CD4-positive, alpha-beta T cell treated with Interferon alpha-2 for 1 hour (primary cell): ENCODE data around the gene SLC35F4.

Source experiments
- DNase-seq, 2 donors: peaks; one replicate each; pipeline ENCODE4 v3.0.0-alpha.2; 2020 to 2022

The SLC35F4 gene

DNA sequence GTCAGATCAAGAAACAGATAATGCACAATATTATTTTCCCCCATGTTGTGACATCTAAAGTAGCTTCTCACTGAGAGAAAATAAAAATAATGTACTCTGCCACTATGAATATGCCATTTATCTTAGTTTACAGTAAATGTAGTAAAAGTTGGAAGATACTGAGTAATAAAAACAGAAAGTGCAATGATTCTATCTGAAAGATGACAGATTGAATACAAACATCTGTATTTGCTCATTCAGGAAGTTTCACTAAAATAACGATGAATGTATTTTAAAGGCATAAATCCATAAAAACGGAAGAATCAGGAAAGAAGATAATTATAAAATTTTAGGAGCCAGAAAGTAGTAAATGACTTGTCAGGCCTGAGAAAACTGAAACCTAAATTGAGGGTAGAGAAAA lies 18.2 kb downstream of the SLC35F4 start:
- DNase-seq, result no peak

DNA sequence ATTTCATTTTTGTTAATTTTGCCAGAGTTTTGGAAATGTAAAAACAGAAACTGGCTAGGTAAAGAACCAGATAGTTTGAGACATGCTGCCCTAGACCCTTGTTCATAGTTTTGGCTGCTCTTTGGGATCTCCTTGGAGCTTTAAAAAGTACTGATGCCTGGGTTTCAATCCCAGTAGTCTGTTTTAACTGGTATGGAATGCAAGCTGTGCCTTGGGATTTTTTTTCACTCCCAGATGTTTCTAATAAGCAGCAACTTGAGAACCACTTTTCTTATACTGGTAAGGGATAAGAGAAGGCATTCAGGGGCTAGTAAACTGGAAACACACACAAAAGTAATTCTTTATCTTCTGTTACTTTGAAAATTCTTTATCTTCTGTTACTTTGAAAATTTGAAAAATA lies 18.8 kb downstream of the SLC35F4 start:
- no peak for DNase-seq

DNA sequence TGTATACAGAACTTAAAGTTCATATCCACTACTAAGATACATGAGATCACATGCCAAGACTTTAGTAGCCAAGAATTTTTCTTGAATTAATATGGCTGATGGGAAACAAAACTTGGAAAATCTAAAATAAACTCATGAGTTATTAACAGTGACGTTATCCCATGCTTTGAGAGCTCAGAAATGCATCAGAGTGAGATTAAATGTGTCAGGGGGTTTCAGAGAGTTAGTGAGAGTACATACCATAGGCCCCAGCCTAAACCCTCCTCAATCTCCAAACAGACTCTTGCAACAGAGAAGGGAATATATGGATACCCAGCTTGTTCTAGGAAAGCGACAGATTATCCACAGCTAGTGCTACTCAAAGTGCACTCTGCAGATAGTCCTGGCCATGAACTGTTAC lies 19.3 kb downstream of the SLC35F4 start:
- no peak for DNase-seq

DNA sequence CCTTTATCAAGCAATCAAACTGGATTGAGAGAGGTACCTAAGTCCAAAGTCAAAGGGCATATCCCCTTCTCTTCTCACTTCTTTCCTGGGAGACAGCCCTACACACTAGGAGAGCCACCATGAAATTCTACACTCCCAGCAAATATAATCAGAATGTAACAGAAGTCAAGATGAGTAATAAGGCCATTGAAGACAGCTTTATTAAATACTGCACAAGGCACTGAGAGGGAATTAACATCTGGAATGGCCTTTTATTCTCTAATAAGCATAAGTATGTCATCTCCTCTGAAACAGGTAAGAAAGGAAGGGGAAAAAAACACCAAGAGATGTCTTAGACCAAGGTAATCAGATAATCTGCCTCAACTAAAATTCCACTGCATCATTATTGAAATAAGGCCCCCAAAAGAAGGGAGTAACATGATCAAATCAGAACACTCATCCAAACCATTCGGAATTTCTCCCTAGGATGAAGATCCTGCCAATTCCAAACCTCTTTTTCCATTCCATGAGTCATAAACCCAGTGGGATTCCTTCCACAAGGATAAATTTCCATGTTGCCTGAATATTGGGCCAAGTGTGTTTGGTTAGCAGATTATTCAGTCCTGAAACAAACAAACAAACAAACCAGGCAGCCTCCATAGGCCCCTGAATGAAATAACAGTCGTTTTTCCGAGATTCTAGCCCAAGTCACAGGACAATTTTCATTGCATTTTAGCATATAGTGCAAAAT lies 19.9 kb downstream of the SLC35F4 start:
- DNase-seq, result no peak

DNA sequence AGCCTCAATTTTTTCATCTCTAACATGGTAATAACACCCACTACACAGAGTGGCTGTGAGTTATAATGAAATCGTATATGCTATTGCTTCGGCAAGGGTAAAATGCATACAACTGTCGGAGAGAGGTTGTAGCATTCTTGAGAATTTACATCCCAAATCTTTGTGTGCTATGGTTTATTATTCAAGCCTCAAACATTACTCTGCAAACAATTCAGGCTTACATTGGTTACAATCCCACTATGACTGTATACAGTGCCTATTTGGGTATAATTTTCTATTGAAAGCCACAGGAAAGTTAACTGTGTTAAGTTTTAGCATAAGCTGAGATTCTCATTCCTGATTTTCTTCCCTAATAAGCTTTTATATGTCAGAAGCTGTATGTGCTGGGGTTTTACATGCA lies 20.6 kb downstream of the SLC35F4 start:
- DNase-seq, result no peak

DNA sequence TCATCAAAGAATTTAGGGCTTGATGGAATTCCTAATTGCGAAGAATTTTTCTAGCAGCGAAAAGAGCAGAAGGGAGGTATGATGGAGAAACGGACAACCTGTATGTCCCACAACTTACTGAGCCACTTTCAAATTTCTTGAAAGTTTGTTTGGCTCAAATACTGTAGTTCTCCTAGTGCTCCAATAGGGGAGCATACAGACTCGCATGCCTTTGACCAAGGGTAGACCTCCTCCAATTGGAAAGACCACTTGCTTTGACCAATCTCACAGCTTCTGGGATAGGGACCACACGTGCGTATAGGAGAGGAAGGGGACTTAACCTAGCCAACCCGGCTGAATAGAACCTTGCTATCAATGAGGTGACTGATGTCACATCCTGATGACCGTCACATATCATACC lies 28.6 kb downstream of the SLC35F4 start:
- no peak for DNase-seq

DNA sequence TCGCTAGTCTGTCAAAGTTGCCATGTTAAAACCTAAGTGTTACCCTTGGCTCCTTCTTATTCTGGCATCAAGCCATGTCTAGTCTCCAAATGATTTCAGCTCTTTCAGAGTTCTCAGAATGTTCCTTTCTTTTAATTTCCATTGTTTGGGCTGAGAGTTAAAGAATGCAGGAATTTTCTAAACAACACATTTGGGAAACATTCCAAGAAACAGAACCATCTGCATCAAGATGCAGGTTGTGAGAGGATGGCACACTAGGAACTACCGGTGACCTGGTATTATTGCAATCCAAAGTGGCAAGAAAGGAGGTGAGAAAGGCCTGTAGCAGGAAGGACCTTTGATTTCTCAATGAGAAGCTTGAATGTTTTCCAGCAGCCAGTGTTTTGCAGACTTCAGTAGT lies 30.1 kb downstream of the SLC35F4 start:
- DNase-seq, result no peak

DNA sequence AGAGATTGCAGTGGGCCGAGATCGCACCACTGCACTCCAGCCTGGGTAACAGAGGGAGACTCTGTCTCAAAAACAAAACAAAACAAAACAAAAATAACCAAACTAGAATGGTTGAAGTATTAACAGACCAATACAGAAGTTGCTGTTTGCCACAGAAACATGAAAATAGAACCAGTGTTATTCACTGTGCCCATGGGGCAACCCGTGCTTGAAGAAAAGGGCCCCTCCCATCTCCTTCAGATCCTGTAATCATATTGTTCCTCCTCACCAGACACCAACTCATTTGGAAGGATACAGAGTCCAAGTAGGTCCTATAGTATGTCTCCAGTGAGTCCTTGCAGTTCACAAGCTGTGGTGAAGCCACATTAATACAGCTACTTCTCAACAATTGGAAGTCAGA lies 30.9 kb downstream of the SLC35F4 start:
- no peak for DNase-seq

DNA sequence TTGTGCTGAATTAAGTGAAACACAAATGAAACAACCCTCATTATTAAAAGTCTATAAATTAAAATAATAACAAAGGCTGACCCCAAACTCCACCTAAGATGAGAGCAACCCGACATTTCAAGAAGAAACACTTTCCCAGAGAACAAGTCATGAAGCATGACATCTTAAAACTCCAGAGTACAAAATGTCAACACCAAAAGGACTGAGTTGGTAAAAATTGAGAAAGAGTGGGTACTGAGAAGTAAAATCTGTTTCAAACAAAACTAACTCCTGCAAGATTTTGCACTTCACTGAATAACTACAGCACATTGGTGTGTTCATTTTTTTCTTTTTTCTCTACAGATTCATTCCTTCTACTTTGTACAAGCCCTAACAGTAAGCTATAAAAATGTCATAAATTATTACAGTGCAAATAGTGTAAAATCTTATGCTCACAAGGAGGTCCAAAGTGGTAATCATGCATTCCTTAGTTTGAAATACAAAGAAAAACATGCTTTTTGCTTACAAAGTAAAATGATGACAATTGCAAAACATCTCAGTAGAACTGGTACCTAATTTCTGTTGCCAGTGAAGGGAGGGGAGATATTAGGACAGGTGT lies 31.8 kb downstream of the SLC35F4 start:
- no peak for DNase-seq

DNA sequence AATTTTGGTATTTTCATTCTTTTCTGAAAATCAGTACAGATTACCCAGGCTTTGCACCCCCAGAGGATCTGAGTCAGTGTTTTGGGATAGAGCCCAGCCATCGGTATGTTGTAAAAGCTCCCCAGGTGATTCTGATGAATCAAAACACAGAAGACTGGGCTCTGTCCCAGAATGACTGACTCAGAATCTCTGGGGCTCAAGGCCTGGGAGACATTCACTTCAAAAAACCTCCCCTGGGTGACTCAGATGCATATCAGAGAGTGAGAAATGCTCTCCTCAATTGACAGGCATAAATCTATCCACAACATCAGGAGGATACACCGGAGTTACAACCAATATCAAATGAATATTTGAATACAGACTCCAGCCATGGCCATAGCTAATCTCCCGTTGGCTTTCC lies 32.6 kb downstream of the SLC35F4 start:
- no peak for DNase-seq

DNA sequence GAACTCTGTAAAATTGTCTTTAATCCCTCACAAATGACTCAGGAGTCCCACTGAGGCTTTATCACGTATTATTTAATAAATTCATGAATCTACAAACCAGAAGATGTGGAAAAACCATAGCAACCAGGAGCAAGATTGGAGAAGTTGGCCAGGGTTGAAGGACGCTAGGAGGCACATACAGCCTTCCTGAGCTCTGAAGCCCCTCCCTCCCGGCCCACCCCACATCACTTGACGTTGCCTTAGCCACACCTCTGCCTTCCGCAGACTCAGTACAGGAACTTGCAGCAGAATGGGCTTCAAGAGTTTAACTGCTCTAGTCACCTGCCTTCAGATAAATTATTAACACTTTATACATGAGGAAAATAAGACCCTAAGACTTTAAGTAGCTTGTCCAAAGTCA lies 33.9 kb downstream of the SLC35F4 start:
- no peak for DNase-seq

DNA sequence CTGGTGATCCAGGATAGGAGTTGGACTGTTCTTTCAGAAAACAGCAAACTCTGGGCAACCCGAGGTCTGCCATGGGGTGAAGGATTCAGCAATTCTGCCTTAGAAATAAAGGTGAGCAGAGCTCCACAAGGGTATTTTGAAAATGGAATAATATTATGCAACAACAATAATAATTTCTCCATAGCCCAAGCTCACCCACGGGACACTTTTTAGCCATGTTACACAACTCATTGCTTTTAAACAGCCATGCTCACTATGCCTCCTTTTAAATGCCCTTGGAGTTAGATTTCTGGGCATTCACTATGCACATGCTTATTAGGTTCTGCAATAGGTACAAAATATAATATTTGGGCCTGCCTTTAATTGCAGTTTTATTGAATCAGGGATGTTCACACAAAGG lies 37.2 kb downstream of the SLC35F4 start:
- DNase-seq, result no peak

DNA sequence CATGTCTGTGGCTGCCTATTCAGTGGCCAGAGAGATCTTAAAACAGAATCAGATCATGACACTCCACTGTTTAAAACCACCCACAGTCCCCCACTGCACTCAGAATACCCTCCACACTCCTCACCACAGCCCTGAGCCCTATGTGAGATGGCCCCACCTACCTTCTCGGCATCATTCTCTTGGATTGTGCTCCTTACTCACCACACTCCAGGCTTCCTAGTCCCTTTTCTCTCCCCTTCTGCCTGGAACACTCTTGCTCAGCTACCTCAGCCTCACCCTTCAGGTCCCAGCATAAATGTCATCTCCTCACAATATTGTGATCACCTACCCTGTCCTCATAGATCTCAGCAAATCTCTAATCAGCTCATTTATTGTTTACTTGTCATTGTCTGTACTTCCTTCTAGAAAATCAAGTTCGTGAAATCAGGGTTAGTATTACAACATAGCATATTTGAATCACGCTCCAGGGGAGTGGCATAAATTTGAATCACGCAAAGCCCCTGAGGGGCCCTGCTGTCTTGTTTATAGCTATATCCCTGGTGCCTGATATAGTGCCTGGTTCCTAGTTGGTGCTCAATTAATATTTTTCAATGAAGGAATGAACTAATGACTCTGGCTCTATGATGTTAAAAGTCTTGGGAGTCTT lies 42.8 kb downstream of the SLC35F4 start:
- no peak for DNase-seq

DNA sequence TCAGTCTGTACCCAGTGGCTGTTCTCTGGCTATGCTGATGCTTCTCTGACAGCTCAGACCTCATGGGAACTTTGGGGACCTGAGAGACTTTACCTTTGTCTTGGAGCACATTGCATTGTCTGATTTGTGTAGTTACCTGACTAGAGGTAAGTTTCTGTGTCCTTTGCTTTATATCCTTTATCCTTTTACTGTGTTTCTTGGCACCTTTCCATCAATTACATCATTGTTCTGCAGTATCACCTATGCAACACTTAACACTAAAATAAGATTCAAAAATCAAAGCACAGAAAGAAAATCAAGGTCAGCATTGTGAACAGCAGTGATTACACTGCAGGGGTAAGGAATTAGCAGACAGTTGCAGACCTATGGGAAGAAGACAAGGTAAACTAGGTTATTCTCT lies 43.8 kb downstream of the SLC35F4 start:
- no peak for DNase-seq

DNA sequence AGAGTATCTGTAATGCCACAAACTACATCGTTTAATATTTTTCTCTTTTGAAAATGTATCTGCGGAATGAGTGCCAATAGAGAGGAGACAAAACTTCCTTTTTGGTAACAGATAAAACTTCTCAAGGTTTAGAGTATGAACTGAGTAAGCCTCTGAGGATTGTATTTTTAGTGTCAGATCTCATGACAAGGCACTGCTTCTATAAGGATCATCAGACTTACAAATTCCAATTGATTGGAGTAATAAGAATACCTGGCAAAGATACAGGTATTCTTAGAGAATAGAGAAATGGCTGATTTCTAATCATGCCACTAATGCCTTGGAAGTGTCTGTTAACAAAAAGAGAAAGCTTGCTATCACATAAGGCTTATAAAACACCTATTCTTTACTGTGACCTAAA lies 45.3 kb downstream of the SLC35F4 start:
- no peak for DNase-seq

DNA sequence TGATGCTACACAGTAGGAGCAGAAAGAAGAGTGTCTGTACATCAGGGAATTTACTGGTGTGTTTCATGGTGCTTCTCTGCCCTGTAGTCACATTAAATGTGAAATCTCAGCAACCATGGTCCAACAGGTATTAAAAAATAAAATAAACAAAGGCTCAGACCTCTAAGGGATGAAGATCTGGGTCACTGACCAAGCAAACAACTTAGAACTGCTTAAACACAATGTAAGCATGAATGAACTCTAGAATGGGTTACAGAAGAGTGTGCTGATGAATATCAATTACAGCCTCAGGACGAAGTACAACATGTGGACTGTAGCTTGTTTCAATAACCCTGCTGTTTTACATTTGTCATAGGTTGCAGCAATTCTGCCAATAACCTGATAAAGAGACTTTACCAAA lies 47.4 kb downstream of the SLC35F4 start:
- no peak for DNase-seq

DNA sequence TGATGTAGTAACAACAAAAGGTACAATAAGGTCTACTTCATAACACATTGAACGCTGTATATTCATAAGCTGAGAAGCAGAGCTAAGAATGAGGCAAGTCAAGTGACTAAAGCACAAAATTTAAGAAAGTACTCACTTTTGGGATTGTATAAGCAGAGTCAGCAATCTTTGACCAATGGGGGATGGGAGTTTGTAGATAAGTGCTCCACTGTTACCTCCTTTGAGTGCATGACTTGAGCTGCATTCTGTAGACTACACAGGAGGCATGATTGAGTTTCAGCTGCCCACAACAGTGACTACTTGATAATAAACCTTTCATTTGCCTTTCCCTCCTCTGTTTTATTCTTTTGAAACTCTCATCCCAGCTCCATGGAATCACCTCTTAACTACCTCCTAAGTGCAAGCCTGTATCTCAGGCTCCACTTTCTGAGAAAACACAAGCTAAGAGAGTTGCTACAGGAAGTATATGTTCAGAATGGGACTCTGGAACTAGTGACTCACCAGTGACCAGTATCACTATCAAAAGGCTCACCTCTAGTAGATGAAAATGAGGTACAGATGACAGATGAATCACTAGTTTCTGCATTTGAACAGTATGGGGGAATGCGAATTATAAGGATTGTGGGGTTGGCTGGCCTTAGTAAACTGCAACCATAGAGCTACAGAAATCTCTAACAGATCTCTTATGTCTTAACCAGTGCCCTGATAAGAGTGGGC lies 49.2 kb downstream of the SLC35F4 start:
- DNase-seq, result no peak

DNA sequence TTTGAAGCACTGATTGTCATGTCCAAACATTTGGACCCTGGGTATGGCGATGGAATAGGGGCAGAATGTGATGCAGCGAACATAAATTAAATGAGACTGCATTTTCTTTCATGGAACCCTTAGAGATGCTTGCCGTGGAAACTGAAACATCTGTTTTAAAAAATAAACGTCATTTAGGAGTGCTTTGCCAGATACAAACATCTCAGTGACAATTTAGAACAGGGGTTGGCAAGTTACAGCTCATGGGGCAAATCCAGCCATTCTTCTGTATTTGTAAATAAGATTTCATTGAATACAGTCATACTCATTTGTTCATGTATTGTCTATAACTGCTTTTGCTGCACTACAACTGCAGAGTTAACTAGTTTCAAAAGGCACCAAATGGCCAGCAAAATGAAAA lies 51.2 kb downstream of the SLC35F4 start:
- no peak for DNase-seq

DNA sequence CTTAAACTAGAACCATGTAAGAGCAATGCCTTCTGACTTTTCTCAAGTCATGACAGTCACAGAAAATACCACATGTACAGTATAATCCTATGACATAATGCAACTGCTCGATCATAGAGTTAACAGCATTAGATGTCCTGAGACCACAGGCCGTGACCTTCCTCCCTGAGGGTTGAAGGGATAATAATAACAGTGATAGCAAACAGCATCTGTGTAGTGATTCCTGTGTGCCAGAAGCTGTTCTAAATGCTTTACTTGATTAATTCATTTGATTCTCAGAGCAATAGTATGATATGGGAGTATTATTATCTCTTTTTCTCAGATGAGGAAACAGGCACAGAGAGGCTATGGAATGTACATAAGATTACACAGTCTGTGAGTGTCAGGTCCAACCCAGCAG lies 53.2 kb downstream of the SLC35F4 start:
- no peak for DNase-seq

DNA sequence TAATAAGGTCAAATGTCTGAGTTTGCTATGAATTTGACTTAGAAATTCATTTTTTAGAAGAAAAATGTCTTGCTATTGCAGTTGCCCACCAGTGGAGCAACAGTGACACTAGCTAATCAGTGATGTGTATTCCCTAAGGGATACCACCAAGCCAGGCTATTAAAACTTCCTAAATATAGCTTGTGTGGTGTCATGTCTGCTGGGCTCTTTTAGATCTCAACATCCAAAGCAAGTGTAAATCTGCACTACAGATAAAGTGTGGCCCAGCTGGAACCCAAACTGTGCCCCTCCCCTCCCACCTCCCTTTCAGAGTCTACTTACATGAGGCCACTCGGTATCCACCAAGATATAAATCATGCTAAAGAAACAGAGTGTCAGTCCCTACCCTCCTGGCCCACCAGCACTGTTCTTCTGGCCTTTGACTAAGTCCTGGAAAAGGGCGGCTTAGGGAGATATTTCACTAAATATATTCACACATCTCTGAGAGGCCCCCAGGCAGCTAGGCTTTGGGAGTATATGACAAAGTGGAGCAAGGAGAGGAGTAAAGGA lies 53.8 kb downstream of the SLC35F4 start:
- no peak for DNase-seq

DNA sequence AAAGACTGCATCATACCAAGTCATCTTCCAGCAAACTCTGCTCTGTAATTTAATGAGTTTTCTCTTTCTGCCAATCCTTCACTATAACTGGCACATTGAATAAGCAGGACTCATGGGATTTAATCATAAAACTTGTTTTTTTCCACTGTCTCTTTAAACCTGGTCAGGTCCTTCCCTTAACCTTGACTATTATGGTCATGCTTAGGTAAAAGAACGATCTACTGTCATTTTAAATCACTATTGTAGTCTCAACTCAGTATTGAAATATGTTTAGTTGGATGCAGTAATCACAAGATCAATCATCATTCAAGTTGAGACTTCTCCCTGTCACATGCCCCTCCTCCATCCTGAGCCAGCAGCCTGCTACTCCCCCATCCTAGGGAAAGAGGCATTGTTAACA lies 56.1 kb downstream of the SLC35F4 start:
- no peak for DNase-seq

DNA sequence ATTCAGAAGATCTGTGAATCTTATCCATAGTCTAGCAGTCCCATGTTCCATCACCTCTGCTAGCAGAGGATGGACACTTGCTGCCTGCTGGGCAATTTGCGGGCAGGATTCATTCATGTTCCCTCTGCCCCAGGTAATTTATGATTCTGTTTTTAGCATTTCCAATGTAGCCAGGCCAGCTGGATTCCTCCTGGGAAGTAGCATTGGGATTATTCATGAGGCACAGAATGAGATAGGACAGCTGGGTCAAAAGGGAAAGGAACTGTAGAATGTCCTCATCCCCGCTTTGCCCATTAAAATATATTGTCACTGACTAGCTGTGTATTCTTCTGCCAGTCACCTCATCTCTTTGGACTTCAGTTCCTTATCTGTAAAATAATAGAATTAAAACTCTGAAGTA lies 68.7 kb downstream of the SLC35F4 start:
- DNase-seq, result no peak

DNA sequence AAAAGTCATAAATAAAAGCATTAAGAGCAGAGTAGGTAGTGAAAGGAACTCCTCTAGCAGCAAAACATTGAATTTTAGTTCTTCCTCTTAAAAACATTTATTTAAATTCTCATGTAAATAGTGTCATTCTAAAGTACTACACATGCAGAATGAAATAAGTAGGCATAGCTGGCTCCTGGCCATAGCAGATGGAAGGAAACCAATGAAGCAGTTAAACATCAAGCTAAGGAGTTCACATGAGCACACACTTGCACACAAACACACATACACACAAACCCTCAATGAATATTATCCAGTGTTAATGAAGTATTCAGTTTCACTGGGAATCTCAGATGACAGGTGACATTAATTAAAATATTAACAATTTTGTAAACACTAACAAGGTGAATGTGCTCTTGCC lies 69.3 kb downstream of the SLC35F4 start:
- DNase-seq, result no peak

DNA sequence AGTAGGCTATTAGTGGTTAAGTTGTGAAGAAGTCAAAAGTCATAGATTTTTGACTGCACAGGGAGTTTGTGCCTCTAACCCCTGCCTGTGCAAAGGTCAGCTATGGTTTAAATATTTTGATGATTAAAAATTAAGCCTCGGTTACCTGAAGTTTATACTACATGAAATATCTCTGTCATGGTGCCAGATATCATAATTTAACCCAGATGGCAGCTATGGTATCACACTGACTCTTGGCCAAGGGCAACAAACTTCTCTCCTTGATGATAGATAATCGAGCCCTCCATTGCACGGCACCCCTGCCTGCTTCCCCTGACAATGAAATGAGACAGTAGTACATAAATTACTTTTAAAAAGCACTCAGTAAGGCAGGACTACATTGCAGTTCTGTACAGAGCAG lies 80.8 kb downstream of the SLC35F4 start:
- DNase-seq, result no peak
